ENCODE results near the gene SGPL1. TPM values are rescaled to one million over a fixed set of nuclear protein-coding genes. Genes with fewer than 3 reads are reported as not detected.
A peak's percentile ranks its signal among the peaks of the same experiment; 100 is the strongest.

SGPL1 gene
- polyA plus RNA-seq, 1 donor (not counting 4 experiments of a cell fraction or from before 2014, with no cell fraction given), result 31.4 TPM

GRCh38 chr10:70853038-70853437 lies 37.3 kb downstream of the SGPL1 start:
- Histone ChIP-seq H3K9me3 (ENCODE audit: control insufficient read depth, low read depth, low read length) (no peaks in the 10 kb centered on the region), H4K20me1 (ENCODE audit: control insufficient read depth, extremely low read depth, insufficient read depth, low read length) (no peaks in the 10 kb centered on the region), H2AFZ (ENCODE audit: control insufficient read depth, low read length) (no peak overlapping the region), H3K27ac (ENCODE audit: control insufficient read depth, insufficient read depth, low read length) (no peak overlapping the region), H3K79me2 (ENCODE audit: control insufficient read depth, insufficient read depth, low read length) (no peaks in the 10 kb centered on the region), H3K27me3 (ENCODE audit: control insufficient read depth, extremely low read depth, insufficient read depth, low read length) (no peaks in the 10 kb centered on the region), H3K4me1 (ENCODE audit: control insufficient read depth, extremely low read depth, insufficient read depth, low read length) (peaks cover 18% of the 10 kb centered on the region), H3K4me2 (ENCODE audit: control insufficient read depth, extremely low read depth, insufficient read depth, low read depth, low read length) (peak overlapping the region; percentile 11), H3K36me3 (ENCODE audit: control insufficient read depth in 2 of 2, extremely low read depth in 1 of 2, insufficient read depth in 2 of 2, low read length in 2 of 2) (peaks cover 16 to 19% of the 10 kb centered on the region in 2 experiments), H3K9ac (ENCODE audit: control insufficient read depth, extremely low read depth, insufficient read depth, low read length) (no peak overlapping the region), H3K4me3 (ENCODE audit: control insufficient read depth in 2 of 3, extremely low read depth in 1 of 3, insufficient read depth in 2 of 3, low read depth in 1 of 3, low read length in 3 of 3) (no peak overlapping the region), H3K9me1 (ENCODE audit: control insufficient read depth, extremely low read depth, insufficient read depth, low read length) (no peaks in the 10 kb centered on the region)
- dilution Hi-C loops (cut with MboI; ENCODE audit: extremely low pct_ligation_motif_present, low sequenced_read_pairs), result no loop called here
- DNase-seq (ENCODE audit: low read depth, low spot score) (no peak), FAIRE-seq (no peak)
- TF ChIP-seq EZH2 (IDR thresholded peaks at IDR 0.05; ENCODE audit: low read length) (no peak), CTCF (optimal IDR thresholded peaks at IDR 0.05 in 1 of 3, IDR thresholded peaks at IDR 0.05 in 1 of 3, conservative IDR thresholded peaks at IDR 0.05 in 1 of 3; ENCODE audit: extremely low read depth in 1 of 3, insufficient read depth in 2 of 3, low read length in 3 of 3) (no peak)

GRCh38 chr10:70853457-70853856 lies 37.7 kb downstream of the SGPL1 start:
- Histone ChIP-seq H3K4me2 (ENCODE audit: control insufficient read depth, extremely low read depth, insufficient read depth, low read depth, low read length) (no peak overlapping the region), H3K4me1 (ENCODE audit: control insufficient read depth, extremely low read depth, insufficient read depth, low read length) (peaks cover 18% of the 10 kb centered on the region), H2AFZ (ENCODE audit: control insufficient read depth, low read length) (no peak overlapping the region), H3K27ac (ENCODE audit: control insufficient read depth, insufficient read depth, low read length) (no peak overlapping the region), H3K36me3 (ENCODE audit: control insufficient read depth in 2 of 2, extremely low read depth in 1 of 2, insufficient read depth in 2 of 2, low read length in 2 of 2) (peaks cover 16 to 19% of the 10 kb centered on the region in 2 experiments), H4K20me1 (ENCODE audit: control insufficient read depth, extremely low read depth, insufficient read depth, low read length) (no peaks in the 10 kb centered on the region), H3K79me2 (ENCODE audit: control insufficient read depth, insufficient read depth, low read length) (no peaks in the 10 kb centered on the region), H3K9me1 (ENCODE audit: control insufficient read depth, extremely low read depth, insufficient read depth, low read length) (no peaks in the 10 kb centered on the region), H3K27me3 (ENCODE audit: control insufficient read depth, extremely low read depth, insufficient read depth, low read length) (no peaks in the 10 kb centered on the region), H3K9ac (ENCODE audit: control insufficient read depth, extremely low read depth, insufficient read depth, low read length) (no peak overlapping the region), H3K9me3 (ENCODE audit: control insufficient read depth, low read depth, low read length) (no peaks in the 10 kb centered on the region), H3K4me3 (ENCODE audit: control insufficient read depth in 2 of 3, extremely low read depth in 1 of 3, insufficient read depth in 2 of 3, low read depth in 1 of 3, low read length in 3 of 3) (no peak overlapping the region)
- dilution Hi-C loops (cut with MboI; ENCODE audit: extremely low pct_ligation_motif_present, low sequenced_read_pairs), result no loop called here
- FAIRE-seq, result no peak
- TF ChIP-seq EZH2 (IDR thresholded peaks at IDR 0.05; ENCODE audit: low read length), result no peak
- no peak for TF ChIP-seq CTCF (optimal IDR thresholded peaks at IDR 0.05 in 1 of 3, IDR thresholded peaks at IDR 0.05 in 1 of 3, conservative IDR thresholded peaks at IDR 0.05 in 1 of 3; ENCODE audit: extremely low read depth in 1 of 3, insufficient read depth in 2 of 3, low read length in 3 of 3)
- no peak for DNase-seq (ENCODE audit: low read depth, low spot score)
